ENCODE data around the gene CCDC146. TPM values are rescaled to one million over a fixed set of nuclear protein-coding genes. Genes with fewer than 3 reads are reported as not detected.

CCDC146 gene
- total and polyA plus RNA-seq, 10 of the 15 experiments (the other 5 are each of a cell fraction or from before 2014, with no cell fraction given) = 0.28 to 5.3 (median 1.3) TPM

DNA sequence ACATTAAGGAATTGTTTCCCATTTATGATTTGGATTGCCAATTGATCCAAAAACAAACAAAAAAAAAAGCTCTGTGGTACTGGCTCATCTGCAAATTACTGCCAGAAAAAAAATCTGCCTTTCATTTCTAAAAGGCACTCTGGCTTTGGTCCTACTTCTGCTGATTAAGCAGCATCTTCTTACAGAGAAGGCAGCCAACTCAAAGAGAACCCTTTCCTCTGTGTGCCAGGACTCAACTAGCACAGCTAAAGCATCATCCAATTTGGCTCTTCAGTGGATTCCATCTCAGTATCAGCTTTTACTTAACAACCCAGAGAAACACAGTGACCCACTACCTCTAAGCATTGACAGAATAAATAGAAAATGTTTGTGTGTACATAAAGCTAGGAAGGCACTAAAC is 213.2 kb downstream of the CCDC146 start:
- BruUV-seq (replicated peaks) = no TSS peak
- no peak overlapping the region for H3K4me2 ChIP-seq (ENCODE audit: control insufficient read depth, insufficient read depth)
- H3K36me3 ChIP-seq (ENCODE audit: control insufficient read depth in 2 of 2, insufficient read depth in 2 of 2, low read length in 1 of 2) = no peaks in the 10 kb centered on the region
- no peak overlapping the region for H2AFZ ChIP-seq (ENCODE audit: control insufficient read depth, low read depth, low read length)
- DNase-seq (ENCODE audit: low read depth, low spot score) (no peak), FAIRE-seq (no peak), ATAC-seq (no peak)
- ChIA-PET SMC1A (ENCODE audit: uncharacterized antibody, unreplicated experiment) (interaction anchor here (0.6 to 4.0 kb wide), 13 partner anchors 9 to 316 kb away, joined by 3 to 20 read pairs (median 3); partner anchors contain the start of gene CCDC146), RAD21 (ENCODE audit: unreplicated experiment) (interaction anchor here (1.1 to 1.9 kb wide), 5 partner anchors 13 to 88 kb away, joined by 3 to 13 read pairs (median 6); no protein-coding TSS in a partner anchor), CTCF (interaction anchor here (0.7 to 2.7 kb wide), 7 partner anchors 13 to 644 kb away, joined by 3 to 12 read pairs (median 3); no protein-coding TSS in a partner anchor), POLR2A (interaction anchor here (1.0 to 1.2 kb wide), 2 partner anchors 11 to 22 kb away, joined by 3 read pairs; no protein-coding TSS in a partner anchor)
- no peaks in the 10 kb centered on the region for H3K9me3 ChIP-seq (replicated peaks; ENCODE audit: control insufficient read depth, insufficient read depth, low read length)
- H3K27ac ChIP-seq (ENCODE audit: control insufficient read depth, insufficient read depth) = peak overlapping the region; percentile 1; the same call in 1 of the 2 replicates
- no peak overlapping the region for H3K9ac ChIP-seq (ENCODE audit: control insufficient read depth, insufficient read depth, low read length)
- no peaks in the 10 kb centered on the region for H4K20me1 ChIP-seq (ENCODE audit: control insufficient read depth, insufficient read depth)
- no peaks in the 10 kb centered on the region for H3K27me3 ChIP-seq (replicated peaks in 1 of 2; ENCODE audit: control insufficient read depth in 2 of 2, insufficient read depth in 2 of 2, low read length in 1 of 2)
- H3K4me3 ChIP-seq = no peak overlapping the region
- H3K79me2 ChIP-seq (ENCODE audit: control insufficient read depth, insufficient read depth, low read length) = no peaks in the 10 kb centered on the region
- in situ Hi-C loops (cut with MboI) (no loop called here), intact Hi-C loops (cut with micrococcal nuclease; ENCODE audit: unreplicated experiment) (no loop called here)
- peaks cover 30% of the 10 kb centered on the region for H3K4me1 ChIP-seq (ENCODE audit: control insufficient read depth, insufficient read depth, low read length)
- no peak for TF ChIP-seq SPI1 (IDR thresholded peaks at IDR 0.05; ENCODE audit: borderline replicate concordance, insufficient read depth, low read depth, low read length)
- TF ChIP-seq NR2F1 (conservative IDR thresholded peaks at IDR 0.05) = no peak
- TF ChIP-seq ZZZ3 (IDR thresholded peaks at IDR 0.05; ENCODE audit: control insufficient read depth, insufficient read length, low read depth) = no peak
- no peak for TF ChIP-seq TCF3 (IDR thresholded peaks at IDR 0.05; ENCODE audit: borderline replicate concordance, insufficient read depth, low read depth, low read length)
- TF ChIP-seq NKRF (conservative IDR thresholded peaks at IDR 0.05) = no peak
- no peak for TF ChIP-seq SIN3A (IDR thresholded peaks at IDR 0.05; ENCODE audit: low read depth, low read length)
- TF ChIP-seq, protein P1, sequence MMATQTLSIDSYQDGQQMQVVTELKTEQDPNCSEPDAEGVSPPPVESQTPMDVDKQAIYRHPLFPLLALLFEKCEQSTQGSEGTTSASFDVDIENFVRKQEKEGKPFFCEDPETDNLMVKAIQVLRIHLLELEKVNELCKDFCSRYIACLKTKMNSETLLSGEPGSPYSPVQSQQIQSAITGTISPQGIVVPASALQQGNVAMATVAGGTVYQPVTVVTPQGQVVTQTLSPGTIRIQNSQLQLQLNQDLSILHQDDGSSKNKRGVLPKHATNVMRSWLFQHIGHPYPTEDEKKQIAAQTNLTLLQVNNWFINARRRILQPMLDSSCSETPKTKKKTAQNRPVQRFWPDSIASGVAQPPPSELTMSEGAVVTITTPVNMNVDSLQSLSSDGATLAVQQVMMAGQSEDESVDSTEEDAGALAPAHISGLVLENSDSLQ (IDR thresholded peaks at IDR 0.05) = no peak
- TF ChIP-seq ELK1 (IDR thresholded peaks at IDR 0.05; ENCODE audit: low read depth, low read length) = no peak
- TF ChIP-seq ASH2L (IDR thresholded peaks at IDR 0.05; ENCODE audit: borderline replicate concordance, low read depth) = no peak
- no peak for TF ChIP-seq KAT2A (conservative IDR thresholded peaks at IDR 0.05; ENCODE audit: control insufficient read depth, low read depth, low read length)
- TF ChIP-seq FOS (IDR thresholded peaks at IDR 0.05; ENCODE audit: borderline replicate concordance, extremely low read depth, insufficient read length) = no peak
- no peak for TF ChIP-seq ZSCAN29 (IDR thresholded peaks at IDR 0.05)
- TF ChIP-seq IRF3 (IDR thresholded peaks at IDR 0.05) = no peak

All from GM12878 (cell line).